CD4-positive, CD25-positive, alpha-beta regulatory T cell (primary cell): ENCODE results near the gene SLC5A6. TPM values are rescaled to one million over a fixed set of nuclear protein-coding genes. Genes with fewer than 3 reads are reported as not detected.

Source experiments
- ATAC-seq, 2 donors: fragments of 150-1000 bp; cut with Tn5 transposase; one replicate each; pipeline ENCODE4 v1.10.0; 2021; ENCODE audit warnings: low read depth in 2 of 2, moderate number of reproducible peaks in 2 of 2, moderate library complexity in 1 of 2
- DNase-seq, 3 donors: peaks; one replicate each; pipeline versions ENCODE4 v3.0.0 to v3.0.0-alpha.2; 2012 to 2022; ENCODE audit warnings: mixed read lengths in 1 of 3
- H3K27ac ChIP-seq: one replicate; pipeline ENCODE4 v1.7.0; 2013; ENCODE audit warnings: mild to moderate bottlenecking, low read length; ENCODE audit not compliant: insufficient read depth, poor library complexity, severe bottlenecking
- H3K27me3 ChIP-seq: one replicate; pipeline ENCODE4 v1.7.0; 2013; ENCODE audit warnings: low read length; ENCODE audit not compliant: control insufficient read depth, insufficient read depth
- H3K36me3 ChIP-seq: one replicate; pipeline ENCODE4 v1.7.0; 2013; ENCODE audit warnings: mild to moderate bottlenecking, low read length, moderate library complexity; ENCODE audit not compliant: control insufficient read depth, insufficient read depth
- H3K4me1 ChIP-seq: 2 replicates; pipeline ENCODE4 v1.7.0; 2013; ENCODE audit warnings: mild to moderate bottlenecking, low read length; ENCODE audit not compliant: insufficient read depth, control insufficient read depth, poor library complexity, severe bottlenecking
- H3K4me3 ChIP-seq: one replicate; pipeline ENCODE4 v1.7.0; 2013; ENCODE audit warnings: low read depth, mild to moderate bottlenecking, low read length, moderate library complexity
- H3K9me3 ChIP-seq, 2 experiments: 1 replicate in 1 of 2; 2 replicates in 1 of 2; pipeline ENCODE4 v1.7.0; 2013; ENCODE audit warnings: low read length in 2 of 2, mild to moderate bottlenecking in 1 of 2, moderate library complexity in 1 of 2; ENCODE audit not compliant: control insufficient read depth in 2 of 2
- H3K27ac Mint-ChIP-seq, 3 donors: one replicate each; pipeline ENCODE4 v1.8.0; 2020 to 2022; ENCODE audit warnings: mild to moderate bottlenecking in 3 of 3, mixed read lengths in 3 of 3, moderate library complexity in 2 of 3
- H3K27me3 Mint-ChIP-seq: one replicate; pipeline ENCODE4 v1.8.0; 2022; ENCODE audit warnings: mild to moderate bottlenecking, mixed read lengths
- H3K36me3 Mint-ChIP-seq: one replicate; pipeline ENCODE4 v1.8.0; 2020; ENCODE audit warnings: mixed read lengths
- H3K4me1 Mint-ChIP-seq, 4 donors: one replicate each; pipeline ENCODE4 v1.8.0; 2020 to 2022; ENCODE audit warnings: mixed read lengths in 4 of 4, mild to moderate bottlenecking in 1 of 4
- H3K4me3 Mint-ChIP-seq, 4 donors: one replicate each; pipeline ENCODE4 v1.8.0; 2020 to 2022; ENCODE audit warnings: mild to moderate bottlenecking in 4 of 4, mixed read lengths in 4 of 4, moderate library complexity in 3 of 4
- H3K9me3 Mint-ChIP-seq, 7 donors: one replicate each; pipeline ENCODE4 v1.8.0; 2020 to 2022; ENCODE audit warnings: mixed read lengths in 7 of 7, mild to moderate bottlenecking in 3 of 7, moderate library complexity in 2 of 7
- polyA plus RNA-seq, 4 donors: library from polyadenylated mRNA; unstranded; fragments of 300-500 nt; fragmentation: Illumina TruSeq; gene quantifications; one replicate each; pipeline ENCODE4 v1.2.3, GENCODE V29; 2021
- total RNA-seq: library from RNA; stranded (reverse); gene quantifications from one replicate; pipeline ENCODE4 v1.2.3, GENCODE V29; 2022

SLC5A6 gene
- total and polyA plus RNA-seq, 5 donors from 2014 or later, result 15.5 to 154 (median 17.3) TPM

GRCh38 chr2:27189989-27190388 lies 22.1 kb downstream of the SLC5A6 start:
- peaks cover 41% of the 10 kb centered on the region for H3K27me3 Mint-ChIP-seq
- no peak overlapping the region for H3K27ac ChIP-seq
- peaks cover 2% of the 10 kb centered on the region for H3K27me3 ChIP-seq
- H3K36me3 Mint-ChIP-seq, result no peaks in the 10 kb centered on the region
- no peaks in the 10 kb centered on the region for H3K9me3 Mint-ChIP-seq
- no peak for DNase-seq
- no peaks in the 10 kb centered on the region for H3K4me1 ChIP-seq
- no peak overlapping the region for H3K4me3 Mint-ChIP-seq
- no peaks in the 10 kb centered on the region for H3K36me3 ChIP-seq
- H3K4me1 Mint-ChIP-seq, result peaks cover 0 to 3% (median 1%) of the 10 kb centered on the region in 4 donors
- no peaks in the 10 kb centered on the region for H3K9me3 ChIP-seq
- H3K4me3 ChIP-seq, result no peak overlapping the region
- H3K27ac Mint-ChIP-seq, result no peak overlapping the region
- no peak for ATAC-seq

- Histone ChIP-seq H3K9me3 (no peaks in the 10 kb centered on the region), H3K4me1 (no peaks in the 10 kb centered on the region), H3K36me3 (no peaks in the 10 kb centered on the region), H3K27ac (no peak overlapping the region), H3K4me3 (no peak overlapping the region), H3K27me3 (peaks cover 8% of the 10 kb centered on the region)
- no peak overlapping the region for H3K4me3 Mint-ChIP-seq
- H3K4me1 Mint-ChIP-seq, result peaks cover 0 to 3% (median 0%) of the 10 kb centered on the region in 4 donors
- peaks cover 56% of the 10 kb centered on the region for H3K27me3 Mint-ChIP-seq
- no peak for DNase-seq
- ATAC-seq, result no peak
- no peaks in the 10 kb centered on the region for H3K36me3 Mint-ChIP-seq
- peaks cover 0 to 2% (median 0%) of the 10 kb centered on the region in 7 donors for H3K9me3 Mint-ChIP-seq
- no peak overlapping the region for H3K27ac Mint-ChIP-seq
Measured at GRCh38 chr2:27186613-27187345, 25.3 kb downstream of the SLC5A6 start.

GRCh38 chr2:27185331-27186026 lies 26.6 kb downstream of the SLC5A6 start:
- no peaks in the 10 kb centered on the region for H3K4me1 Mint-ChIP-seq
- H3K27ac Mint-ChIP-seq, result no peak overlapping the region
- DNase-seq (no peak), ATAC-seq (no peak)
- H3K4me3 ChIP-seq, result no peak overlapping the region
- H3K27ac ChIP-seq, result no peak overlapping the region
- H3K27me3 ChIP-seq, result peaks cover 12% of the 10 kb centered on the region
- H3K4me1 ChIP-seq, result no peaks in the 10 kb centered on the region
- peaks cover 0 to 2% (median 0%) of the 10 kb centered on the region in 7 donors for H3K9me3 Mint-ChIP-seq
- H3K27me3 Mint-ChIP-seq, result peaks cover 63% of the 10 kb centered on the region
- H3K9me3 ChIP-seq, result no peaks in the 10 kb centered on the region
- H3K36me3 ChIP-seq, result no peaks in the 10 kb centered on the region
- no peaks in the 10 kb centered on the region for H3K36me3 Mint-ChIP-seq
- H3K4me3 Mint-ChIP-seq, result no peak overlapping the region

- no peaks in the 10 kb centered on the region for H3K36me3 Mint-ChIP-seq
- Histone ChIP-seq H3K4me3 (no peak overlapping the region), H3K36me3 (no peaks in the 10 kb centered on the region), H3K27ac (no peak overlapping the region), H3K9me3 (no peaks in the 10 kb centered on the region), H3K27me3 (peaks cover 17% of the 10 kb centered on the region), H3K4me1 (no peaks in the 10 kb centered on the region)
- ATAC-seq (no peak), DNase-seq (no peak)
- H3K4me1 Mint-ChIP-seq, result no peaks in the 10 kb centered on the region
- peaks cover 74% of the 10 kb centered on the region for H3K27me3 Mint-ChIP-seq
- H3K9me3 Mint-ChIP-seq, result peaks cover 0 to 2% (median 0%) of the 10 kb centered on the region in 7 donors
- H3K27ac Mint-ChIP-seq, result no peak overlapping the region
- no peak overlapping the region for H3K4me3 Mint-ChIP-seq
Measured at GRCh38 chr2:27184115-27184514, 28.0 kb downstream of the SLC5A6 start.

- Mint-ChIP-seq H3K27me3 (peaks cover 86% of the 10 kb centered on the region), H3K4me3 (no peak overlapping the region), H3K27ac (no peak overlapping the region), H3K36me3 (no peaks in the 10 kb centered on the region), H3K4me1 (no peaks in the 10 kb centered on the region), H3K9me3 (peaks cover 0 to 2% (median 0%) of the 10 kb centered on the region in 7 donors)
- no peak overlapping the region for H3K27ac ChIP-seq
- DNase-seq (no peak), ATAC-seq (no peak)
- H3K4me3 ChIP-seq, result no peak overlapping the region
- peaks cover 27% of the 10 kb centered on the region for H3K27me3 ChIP-seq
- H3K36me3 ChIP-seq, result no peaks in the 10 kb centered on the region
- no peaks in the 10 kb centered on the region for H3K9me3 ChIP-seq
- H3K4me1 ChIP-seq, result no peaks in the 10 kb centered on the region
Measured at GRCh38 chr2:27182346-27182745, 29.7 kb downstream of the SLC5A6 start.

GRCh38 chr2:27179344-27180000 lies 32.6 kb downstream of the SLC5A6 start:
- H3K4me1 ChIP-seq, result no peaks in the 10 kb centered on the region
- Mint-ChIP-seq H3K9me3 (peaks cover 0 to 2% (median 0%) of the 10 kb centered on the region in 7 donors), H3K36me3 (no peaks in the 10 kb centered on the region), H3K27ac (no peak overlapping the region), H3K4me3 (no peak overlapping the region), H3K27me3 (peaks cover 62% of the 10 kb centered on the region), H3K4me1 (no peaks in the 10 kb centered on the region)
- H3K27ac ChIP-seq, result no peak overlapping the region
- H3K9me3 ChIP-seq, result no peaks in the 10 kb centered on the region
- DNase-seq, result no peak
- no peak for ATAC-seq
- peaks cover 26% of the 10 kb centered on the region for H3K27me3 ChIP-seq
- no peaks in the 10 kb centered on the region for H3K36me3 ChIP-seq
- no peak overlapping the region for H3K4me3 ChIP-seq

GRCh38 chr2:27178469-27178868 lies 33.6 kb downstream of the SLC5A6 start:
- Mint-ChIP-seq H3K27me3 (peaks cover 52% of the 10 kb centered on the region), H3K4me1 (no peaks in the 10 kb centered on the region), H3K4me3 (no peak overlapping the region), H3K27ac (no peak overlapping the region), H3K9me3 (peaks cover 0 to under 1% (median 0%) of the 10 kb centered on the region in 7 donors), H3K36me3 (no peaks in the 10 kb centered on the region)
- H3K27ac ChIP-seq, result no peak overlapping the region
- no peaks in the 10 kb centered on the region for H3K9me3 ChIP-seq
- no peaks in the 10 kb centered on the region for H3K4me1 ChIP-seq
- no peak overlapping the region for H3K4me3 ChIP-seq
- no peak for DNase-seq
- H3K27me3 ChIP-seq, result peaks cover 31% of the 10 kb centered on the region
- H3K36me3 ChIP-seq, result no peaks in the 10 kb centered on the region
- no peak for ATAC-seq
